GM04504 (cell line): ENCODE measurements around the gene DDX41.

ENCODE experiments used
- DNase-seq: peaks from one replicate; pipeline ENCODE4 v3.0.0-alpha.2; 2012; ENCODE audit warnings: low read depth

Gene DDX41

GRCh38 chr5:177468685-177469628 is 47.8 kb downstream of the DDX41 start:
- DNase-seq = no peak

GRCh38 chr5:177468329-177468684 is 48.5 kb downstream of the DDX41 start:
- no peak for DNase-seq

- no peak for DNase-seq
These were observed 49.3 kb downstream of the DDX41 start for GRCh38 chr5:177467436-177467835.

- DNase-seq = no peak
These were observed 49.9 kb downstream of the DDX41 start for GRCh38 chr5:177466861-177467260.

- no peak for DNase-seq
These were observed 51.7 kb downstream of the DDX41 start for GRCh38 chr5:177465044-177465443.

- DNase-seq = no peak
These were observed 54.6 kb downstream of the DDX41 start for GRCh38 chr5:177462021-177462670.
